ENCODE data around the gene PPP1R14C.

Gene PPP1R14C

DNA sequence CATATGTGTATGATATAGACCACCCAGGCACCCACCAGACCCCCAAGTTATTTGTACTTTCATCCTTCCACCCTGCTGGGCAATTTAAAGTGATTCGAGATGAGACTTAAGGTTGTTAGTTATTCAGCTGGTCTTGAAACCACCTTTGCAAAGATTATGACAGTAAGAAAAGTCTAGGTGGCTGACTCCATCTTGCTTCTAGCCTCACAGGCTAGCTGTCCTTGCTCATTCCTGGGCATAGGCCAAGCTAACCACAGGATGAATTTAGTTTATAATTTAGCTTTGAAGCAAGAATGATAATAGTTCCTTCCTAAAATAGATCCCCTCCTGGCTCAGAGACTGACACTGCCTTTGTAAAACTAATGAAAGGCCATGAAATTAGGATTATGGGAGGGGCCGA is 154.0 kb downstream of the PPP1R14C start:
- DNase-seq (ENCODE audit: low spot score) = no peak

DNA sequence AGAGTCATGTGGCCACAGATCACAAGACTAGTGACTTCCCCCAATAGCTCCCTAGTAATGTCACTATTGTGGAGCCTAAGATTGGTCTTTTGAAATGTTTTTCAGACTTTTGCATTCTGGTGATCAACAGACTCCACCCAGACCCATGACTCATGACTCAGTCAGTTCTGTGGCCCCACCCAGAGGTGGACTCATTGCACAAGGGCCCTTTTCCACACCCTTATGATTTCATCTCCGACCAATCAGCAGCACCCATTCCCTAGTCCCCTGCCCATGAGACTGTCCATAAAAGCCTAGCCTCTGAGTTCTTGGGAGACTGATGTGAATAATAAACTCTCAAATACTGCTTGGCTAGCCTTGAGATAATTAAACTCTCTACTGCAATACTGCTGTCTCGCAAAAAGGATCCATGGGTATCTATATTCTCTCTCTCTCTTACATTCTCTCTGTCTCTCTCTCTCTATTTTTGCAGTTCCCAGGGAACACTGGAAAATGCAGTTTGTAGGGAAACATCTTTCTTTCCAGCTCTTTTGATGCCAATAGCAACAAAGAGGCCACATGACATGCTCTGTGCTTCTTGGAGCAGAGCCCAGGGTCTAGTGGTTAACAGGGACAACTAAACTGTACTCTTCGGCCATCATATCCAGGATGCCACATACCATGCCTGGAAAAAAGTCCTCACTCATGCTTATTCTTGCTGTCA is 154.6 kb downstream of the PPP1R14C start:
- no peak for DNase-seq (ENCODE audit: low spot score)

DNA sequence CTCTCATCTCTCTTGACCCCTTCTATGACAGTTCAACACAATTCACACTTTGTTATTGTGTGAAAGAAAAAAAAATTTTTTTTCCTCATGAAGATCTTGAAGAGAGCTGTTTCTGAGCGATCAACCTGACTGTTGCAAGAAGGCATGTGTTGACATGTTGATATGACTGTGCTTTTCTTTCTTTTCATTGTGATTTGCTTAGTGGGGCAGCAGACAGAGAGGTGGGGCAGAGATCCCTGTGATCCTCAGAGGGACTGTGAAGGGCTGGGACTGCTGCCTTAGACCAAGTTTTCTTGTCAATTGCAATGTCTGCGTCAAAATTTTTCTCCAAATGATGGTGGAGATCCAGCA is 155.2 kb downstream of the PPP1R14C start:
- DNase-seq (ENCODE audit: low spot score) = no peak

DNA sequence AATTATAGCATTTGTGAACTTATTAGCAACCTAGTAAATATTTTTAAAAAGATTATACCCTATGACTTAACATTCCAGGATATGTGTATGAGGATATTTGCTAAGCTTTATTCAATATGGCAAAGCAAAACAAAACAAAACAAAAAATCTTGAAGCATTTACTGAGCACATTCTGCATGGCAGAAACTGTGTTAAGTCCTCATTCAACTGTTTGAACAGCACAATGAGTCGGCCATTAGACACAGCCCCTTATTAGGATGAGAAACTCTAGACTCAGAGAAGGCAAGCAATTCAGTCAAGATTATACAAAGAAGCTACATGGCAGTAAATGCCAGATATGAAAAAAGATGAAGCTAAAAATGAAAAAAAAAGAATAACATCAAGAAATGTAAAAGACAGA is 155.8 kb downstream of the PPP1R14C start:
- no peak for DNase-seq (ENCODE audit: low spot score)
